Erythroblast (primary cell): ENCODE data around the gene REN.

Experiments used
- GATA1 ChIP-seq: IDR thresholded peaks from 2 replicates; pipeline ENCODE4 v1.6.1; 2011; ENCODE audit warnings: low read depth, mild to moderate bottlenecking, control low read depth, low read length, moderate library complexity
- POLR2A ChIP-seq: IDR thresholded peaks from 2 replicates; pipeline ENCODE4 v1.6.1; 2011; ENCODE audit warnings: mild to moderate bottlenecking, low read length

GRCh38 chr1:204186597-204186996 is 20.5 kb upstream of the REN start:
- TF ChIP-seq POLR2A (no peak), GATA1 (no peak)
